Skeletal muscle tissue (tissue), 5 donors: ENCODE data around the gene SRGAP3. TPM values are rescaled to one million over a fixed set of nuclear protein-coding genes. Genes with fewer than 3 reads are reported as not detected.

Source experiments
- H3K27ac ChIP-seq: one replicate; pipeline ENCODE4 v1.7.0; 2013; ENCODE audit warnings: mild to moderate bottlenecking, low read depth, low read length, inconsistent platforms
- H3K27me3 ChIP-seq, 3 donors: one replicate each; pipeline ENCODE4 v1.7.0; 2013; ENCODE audit warnings: low read length in 3 of 3; ENCODE audit not compliant: control insufficient read depth in 3 of 3, insufficient read depth in 3 of 3
- H3K36me3 ChIP-seq, 3 donors: one replicate each; pipeline ENCODE4 v1.7.0; 2013; ENCODE audit warnings: low read length in 3 of 3; ENCODE audit not compliant: control insufficient read depth in 3 of 3, insufficient read depth in 3 of 3
- H3K4me1 ChIP-seq, 3 donors: one replicate each; pipeline ENCODE4 v1.7.0; 2013; ENCODE audit warnings: low read length in 3 of 3, mild to moderate bottlenecking in 3 of 3; ENCODE audit not compliant: control insufficient read depth in 3 of 3, insufficient read depth in 3 of 3
- H3K4me3 ChIP-seq, 3 donors: one replicate each; pipeline ENCODE4 v1.7.0; 2013; ENCODE audit warnings: low read length in 3 of 3
- H3K9ac ChIP-seq, 3 donors: one replicate each; pipeline ENCODE4 v1.7.0; 2013; ENCODE audit warnings: low read length in 3 of 3, mild to moderate bottlenecking in 3 of 3, moderate library complexity in 2 of 3, low read depth in 1 of 3
- H3K9me3 ChIP-seq, 3 donors: one replicate each; pipeline ENCODE4 v1.7.0; 2013; ENCODE audit warnings: low read length in 3 of 3; ENCODE audit not compliant: control insufficient read depth in 3 of 3
- small RNA-seq: library from RNA; depleted of rRNA; stranded (forward); fragments of <200 nt; gene quantifications from one replicate; pipeline ENCODE3, GENCODE V24; 2014
- total RNA-seq: library from RNA; depleted of rRNA; stranded (reverse); fragments of >200 nt; gene quantifications from one replicate; pipeline ENCODE4 v1.2.3, GENCODE V29; 2014
- donor health status: Osteomylitis.

SRGAP3 gene
- total RNA-seq, 1 donor from 2014 or later, result 15.7 TPM

- H3K36me3 ChIP-seq, result peaks cover 0 to 8% (median 0%) of the 10 kb centered on the region in 3 donors
- H3K4me1 ChIP-seq, result no peaks in the 10 kb centered on the region
- no peak overlapping the region for H3K9ac ChIP-seq
- H3K27me3 ChIP-seq, result no peaks in the 10 kb centered on the region
- H3K4me3 ChIP-seq, result no peak overlapping the region
- no peaks in the 10 kb centered on the region for H3K9me3 ChIP-seq
- no peak overlapping the region for H3K27ac ChIP-seq
Observed at GRCh38 chr3:8931342-8931741, 318.1 kb downstream of the SRGAP3 start.

Small RNA genes within 50 kb of the gene (small RNA-seq; reads per million reads assigned to genes)
- gene RF00416, result not detected

Other genes with a start within 250 kb of the SRGAP3 start
- 43.8 TPM for gene THUMPD3, start 113.4 kb upstream of the SRGAP3 start, total RNA-seq
- 54.3 TPM for gene SETD5, start 148.0 kb upstream of the SRGAP3 start, total RNA-seq